NCI-H1092 treated with DMSO at 0.1 percent for 48 hours (cell line): ENCODE data around the gene B4GALT4.
"Not testable (repeated sequence)": the region's sequence is repeated elsewhere in the genome, so short reads cannot be mapped to it uniquely, and the experiment has no call there.

ENCODE experiments used
- DNase-seq: peaks from one replicate; lab custom pipeline; 2025; lab: John Stamatoyannopoulos, UW

Gene B4GALT4

DNA sequence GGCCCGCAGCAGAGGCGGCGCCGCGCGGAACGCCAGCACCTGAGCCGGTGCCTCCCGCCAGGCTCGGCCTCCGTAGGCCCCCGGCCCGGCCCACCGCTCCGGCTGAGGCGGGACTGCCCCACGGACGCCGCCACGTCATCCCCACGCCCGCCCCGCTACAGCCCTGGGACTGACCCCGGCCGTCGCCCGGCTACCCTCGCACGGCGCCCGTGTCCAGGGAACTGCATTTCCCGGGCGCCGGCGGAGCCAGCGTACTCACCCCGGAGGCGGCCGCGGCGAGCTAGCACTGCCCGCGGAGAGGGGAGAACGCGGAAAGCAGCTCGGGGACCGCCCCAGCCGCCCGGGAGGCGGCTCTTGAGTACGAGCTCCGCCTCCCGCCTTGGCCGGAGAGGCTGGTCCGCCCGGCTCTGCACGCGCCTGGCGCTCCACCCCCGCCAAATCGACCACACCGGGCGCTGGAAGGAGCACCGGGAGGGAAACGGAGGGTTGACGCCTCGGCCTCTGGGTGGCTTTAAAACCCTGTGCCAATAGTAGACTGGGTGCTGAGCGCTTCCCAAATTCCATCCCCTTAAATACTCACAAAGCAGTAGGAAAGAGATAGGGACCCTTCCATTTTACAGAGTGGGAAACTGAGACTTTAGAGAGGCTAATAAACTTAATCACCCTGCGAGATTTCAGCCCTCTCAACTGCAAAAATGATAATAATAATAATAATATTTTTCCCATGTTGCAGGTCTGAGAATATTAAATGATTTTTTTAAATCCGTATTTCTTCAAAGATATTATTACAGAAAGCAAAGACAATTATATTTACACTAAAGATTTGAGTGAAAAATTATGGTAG, at the start of gene B4GALT4:
TSS of gene B4GALT4 (minus strand) at position 288 of the 844 bp plus-strand sequence. CDS start 10,779 bp downstream, outside the sequence.
- DNase-seq = peak; percentile 85

DNA sequence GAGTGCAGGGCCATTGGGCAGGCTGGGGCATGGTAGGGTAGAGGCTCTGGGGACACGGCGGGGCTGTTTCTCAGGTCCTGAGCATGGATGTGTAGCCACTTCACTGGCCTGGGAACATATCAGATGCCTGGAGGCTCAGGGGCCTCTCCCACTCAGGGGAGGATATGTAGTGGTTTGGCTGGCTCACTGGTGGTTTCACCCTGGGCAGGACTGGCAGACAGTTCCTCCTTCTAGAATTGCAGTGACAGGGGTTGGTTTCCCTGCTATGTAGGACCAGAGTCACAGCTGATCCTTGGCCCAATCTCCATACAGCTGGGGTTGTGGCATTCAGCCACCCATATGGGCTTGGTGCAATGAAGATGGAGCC, 48.7 kb upstream of the B4GALT4 start:
- no peak for DNase-seq

GRCh38 chr3:119288669-119289403, 48.2 kb upstream of the B4GALT4 start:
- DNase-seq = no peak

- no peak for DNase-seq
These were observed 39.0 kb upstream of the B4GALT4 start for GRCh38 chr3:119279584-119280243.

DNA sequence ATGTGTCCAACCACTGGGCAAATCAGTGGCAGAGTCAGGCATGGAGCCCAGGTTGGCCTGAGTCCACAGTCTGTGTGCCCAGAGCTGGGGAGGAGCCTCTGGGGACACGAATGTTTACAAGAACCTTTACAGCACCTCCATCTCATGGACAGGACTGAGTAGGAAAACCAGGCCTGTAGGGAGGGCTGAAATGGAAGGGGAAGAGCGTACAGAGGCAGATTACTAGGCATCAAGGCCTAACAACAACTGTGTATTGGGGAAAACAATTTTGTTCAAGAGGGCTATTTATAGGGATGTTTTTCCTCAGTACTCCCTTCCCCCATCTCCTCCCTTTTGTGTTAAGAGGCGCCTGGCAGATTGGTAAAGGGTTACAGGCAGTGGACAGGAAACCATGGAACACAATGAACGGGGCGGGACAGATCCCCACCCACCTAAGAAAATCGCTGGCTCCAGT, 38.5 kb upstream of the B4GALT4 start:
- peak; percentile 91 for DNase-seq

GRCh38 chr3:119276680-119277079, 36.0 kb upstream of the B4GALT4 start:
- no peak for DNase-seq

DNA sequence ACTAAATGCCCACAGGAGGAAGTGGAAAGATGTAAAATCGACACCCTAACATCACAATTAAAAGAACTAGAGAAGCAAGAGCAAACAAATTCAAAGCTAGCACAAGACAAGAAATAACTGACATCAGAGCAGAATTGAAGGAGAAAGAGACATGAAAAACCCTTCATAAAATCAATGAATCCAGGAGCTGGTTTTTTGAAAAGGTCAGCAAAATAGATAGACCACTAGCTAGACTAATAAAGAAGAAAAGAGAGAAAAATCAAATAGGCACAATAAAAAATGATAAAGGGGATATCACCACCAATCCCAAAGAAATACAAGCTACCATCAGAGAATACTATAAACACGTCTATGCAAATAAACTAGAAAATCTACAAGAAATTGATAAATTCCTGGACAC, 29.5 kb upstream of the B4GALT4 start:
- not testable (repeated sequence) for DNase-seq

GRCh38 chr3:119261055-119261454, 20.4 kb upstream of the B4GALT4 start:
- DNase-seq = no peak

- no peak for DNase-seq
These were observed 19.1 kb upstream of the B4GALT4 start for GRCh38 chr3:119259821-119260220.

- no peak for DNase-seq
These were observed 18.2 kb upstream of the B4GALT4 start for GRCh38 chr3:119258915-119259314.

GRCh38 chr3:119257654-119258410, 17.2 kb upstream of the B4GALT4 start:
- no peak for DNase-seq

DNA sequence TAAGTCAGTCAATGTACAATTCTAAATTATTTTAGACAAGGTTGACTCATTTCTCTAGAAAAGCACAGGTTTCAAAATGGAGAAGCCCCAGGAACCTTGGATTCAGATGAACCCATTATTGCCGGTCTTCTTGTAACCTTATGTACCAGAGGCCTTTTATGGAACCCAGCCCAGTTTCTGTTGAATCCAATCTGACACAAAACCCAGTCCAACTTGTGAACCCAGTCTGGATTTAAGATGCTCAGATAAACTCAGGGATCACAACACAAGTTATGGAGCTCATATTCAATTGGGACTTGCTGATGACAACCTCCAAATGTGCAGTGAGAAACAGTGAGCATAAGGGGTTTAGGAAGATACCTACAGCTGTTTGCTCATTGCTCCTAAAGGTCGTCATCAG, 16.4 kb upstream of the B4GALT4 start:
- DNase-seq = no peak

DNA sequence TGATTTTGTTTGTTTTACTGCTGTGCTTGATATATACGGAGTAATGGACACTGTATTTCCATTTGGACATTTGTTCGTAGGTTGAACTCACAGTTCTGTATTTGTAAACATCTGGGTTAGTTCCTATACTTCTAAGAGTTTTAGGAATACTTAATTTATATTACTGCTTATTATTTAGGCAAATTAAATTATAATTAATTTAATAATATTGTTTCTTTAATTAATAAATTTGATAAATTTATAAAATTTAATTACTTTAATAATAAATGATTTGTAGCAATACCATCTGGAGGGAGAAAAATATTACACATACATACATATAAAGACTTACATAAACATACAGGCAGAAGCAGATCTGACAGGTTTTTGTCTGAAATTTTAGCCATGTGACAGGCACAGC, 14.5 kb upstream of the B4GALT4 start:
- no peak for DNase-seq

DNA sequence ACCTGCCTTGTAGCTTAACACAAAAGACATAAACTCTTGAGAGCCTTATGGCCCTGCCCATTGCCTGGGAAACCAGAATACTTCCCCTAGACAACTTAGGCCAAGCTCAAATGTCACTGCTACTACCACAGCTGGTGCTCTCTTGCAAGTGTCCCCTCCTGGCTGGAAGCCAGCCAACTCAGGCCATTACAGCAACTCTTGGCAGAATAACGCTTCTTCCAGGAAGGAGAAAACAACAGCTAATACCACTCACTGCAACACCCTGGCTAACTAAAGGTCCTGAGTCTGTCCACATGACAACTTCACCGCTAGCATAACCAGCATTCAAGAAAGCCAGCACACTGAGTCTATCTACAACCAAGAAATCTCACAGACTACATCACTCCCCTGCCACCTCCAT, 5.1 kb upstream of the B4GALT4 start:
- DNase-seq = no peak

DNA sequence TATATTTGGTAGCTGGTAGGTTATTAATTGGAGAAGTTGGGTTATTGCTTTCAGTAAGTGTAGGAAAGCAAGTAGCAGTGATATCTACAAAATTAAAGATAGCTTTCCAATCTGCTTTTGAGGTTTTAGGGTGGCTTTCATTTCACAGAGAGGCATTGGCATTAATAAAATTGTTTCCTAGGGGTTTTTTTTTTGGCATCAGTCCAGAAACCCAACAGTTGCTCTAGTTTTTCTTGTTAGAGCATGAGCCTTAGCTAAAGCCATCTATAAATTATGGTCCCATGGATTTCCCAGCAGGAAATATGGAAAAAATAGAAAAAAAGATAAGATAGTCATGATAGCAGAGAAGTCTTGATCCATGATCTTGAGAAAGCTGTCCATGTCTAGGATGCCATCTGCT, 3.0 kb upstream of the B4GALT4 start:
- no peak for DNase-seq

- not testable (repeated sequence) for DNase-seq
These were observed 2.4 kb upstream of the B4GALT4 start for GRCh38 chr3:119243058-119243529.

GRCh38 chr3:119242387-119243057, 1.8 kb upstream of the B4GALT4 start:
- not testable (repeated sequence) for DNase-seq

DNA sequence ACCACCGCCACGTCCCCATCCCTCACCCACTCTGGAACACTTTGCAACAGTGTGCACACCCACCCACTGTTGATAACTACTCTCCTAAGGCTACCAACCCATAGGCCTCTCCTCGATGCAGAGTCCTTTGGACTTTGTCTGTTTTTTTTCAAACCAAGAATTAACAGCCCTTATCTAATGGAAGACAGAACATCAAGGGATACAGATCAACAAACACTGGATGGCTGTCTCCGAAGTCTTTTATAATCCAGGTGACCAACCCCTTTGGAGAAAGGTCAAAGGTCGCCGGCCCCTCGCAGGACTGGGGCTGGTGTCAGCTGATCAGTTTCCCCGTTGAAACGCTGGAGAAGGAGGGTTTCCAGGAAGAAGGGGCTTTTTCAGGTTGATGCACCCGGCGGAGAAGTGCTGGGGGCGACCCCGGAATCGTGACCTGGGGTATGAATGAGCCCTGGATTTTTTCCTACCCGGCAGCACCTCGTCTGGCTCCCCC, 532 bp downstream of the B4GALT4 start:
- DNase-seq = peak; percentile 53

- DNase-seq = no peak
These were observed 1.4 kb downstream of the B4GALT4 start for GRCh38 chr3:119239206-119239820.

DNA sequence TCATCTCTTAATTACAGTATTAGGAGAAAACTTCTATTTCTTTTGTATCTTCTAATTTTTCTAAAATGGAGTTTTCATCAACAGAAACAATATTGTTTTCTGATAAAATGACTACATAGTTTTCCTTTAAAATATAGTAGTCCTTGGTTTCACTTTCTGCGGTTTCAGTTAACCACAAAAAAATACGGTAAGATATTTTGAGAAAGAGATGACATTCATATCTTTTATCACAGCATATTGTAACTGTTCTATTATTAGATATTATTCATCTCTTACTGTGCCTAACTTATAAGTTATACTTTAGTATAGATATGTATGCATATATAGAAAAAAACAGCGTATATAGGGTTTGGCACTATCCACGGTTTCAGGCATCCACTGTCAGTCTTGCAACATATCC, 2.3 kb downstream of the B4GALT4 start:
- no peak for DNase-seq

DNA sequence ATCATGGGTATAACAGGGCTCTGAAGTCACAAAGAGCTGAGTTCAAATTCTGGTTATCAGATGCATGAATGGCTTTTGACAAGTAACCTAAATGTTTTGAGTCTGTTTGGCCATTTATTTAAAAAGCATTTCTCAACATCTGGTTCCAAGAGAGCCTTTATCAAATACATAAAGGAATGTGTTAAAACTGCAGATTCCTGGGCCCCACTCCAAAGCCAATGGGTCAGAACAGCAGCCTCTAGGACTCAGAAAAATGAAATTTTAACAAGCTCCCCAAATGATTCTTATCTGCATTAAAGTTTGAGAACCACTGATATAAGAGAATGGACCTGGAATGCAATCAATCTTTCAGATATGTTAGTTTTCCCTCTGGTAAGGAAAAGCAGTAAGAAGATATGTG, 3.4 kb downstream of the B4GALT4 start:
- DNase-seq = no peak
